ENCODE measurements around the gene RAPGEFL1.
"Not testable (repeated sequence)": the region's sequence is repeated elsewhere in the genome, so short reads cannot be mapped to it uniquely, and the experiment has no call there.

RAPGEFL1 gene, protein sequence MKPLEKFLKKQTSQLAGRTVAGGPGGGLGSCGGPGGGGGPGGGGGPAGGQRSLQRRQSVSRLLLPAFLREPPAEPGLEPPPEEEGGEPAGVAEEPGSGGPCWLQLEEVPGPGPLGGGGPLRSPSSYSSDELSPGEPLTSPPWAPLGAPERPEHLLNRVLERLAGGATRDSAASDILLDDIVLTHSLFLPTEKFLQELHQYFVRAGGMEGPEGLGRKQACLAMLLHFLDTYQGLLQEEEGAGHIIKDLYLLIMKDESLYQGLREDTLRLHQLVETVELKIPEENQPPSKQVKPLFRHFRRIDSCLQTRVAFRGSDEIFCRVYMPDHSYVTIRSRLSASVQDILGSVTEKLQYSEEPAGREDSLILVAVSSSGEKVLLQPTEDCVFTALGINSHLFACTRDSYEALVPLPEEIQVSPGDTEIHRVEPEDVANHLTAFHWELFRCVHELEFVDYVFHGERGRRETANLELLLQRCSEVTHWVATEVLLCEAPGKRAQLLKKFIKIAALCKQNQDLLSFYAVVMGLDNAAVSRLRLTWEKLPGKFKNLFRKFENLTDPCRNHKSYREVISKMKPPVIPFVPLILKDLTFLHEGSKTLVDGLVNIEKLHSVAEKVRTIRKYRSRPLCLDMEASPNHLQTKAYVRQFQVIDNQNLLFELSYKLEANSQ

DNA sequence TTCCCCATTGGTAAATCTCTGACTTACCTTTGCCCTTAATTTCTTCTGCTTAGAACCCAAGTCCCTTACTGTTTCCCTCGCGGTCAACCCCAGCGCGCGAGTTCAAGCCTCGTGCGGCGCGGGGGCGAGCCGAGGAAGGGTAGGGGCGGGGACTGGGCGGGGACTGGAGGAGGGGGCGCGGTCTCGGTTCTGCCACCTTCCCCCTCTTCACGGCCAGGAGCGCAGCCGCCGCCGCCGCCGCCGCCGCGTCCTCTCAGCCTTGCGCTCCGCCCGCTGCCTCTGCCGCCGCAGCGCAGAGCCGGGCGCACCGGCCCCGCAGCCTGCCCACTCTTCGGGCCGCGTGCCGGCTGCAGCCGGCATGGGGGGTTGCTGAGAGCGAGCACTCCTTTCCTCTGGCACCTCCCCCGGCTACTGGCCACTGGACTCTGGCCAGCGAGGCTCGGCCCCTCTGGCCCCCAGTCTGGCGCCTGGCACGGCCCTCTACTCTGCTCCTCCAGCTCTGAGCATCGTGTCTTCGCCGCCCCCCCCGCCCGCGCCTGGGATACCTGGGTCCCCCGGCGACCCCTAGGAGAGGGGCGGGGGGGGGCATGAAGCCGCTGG lies at the start of gene RAPGEFL1:
TSS of gene RAPGEFL1 (plus strand) at position 196 of the 600 bp plus-strand sequence. CDS start at position 588, 392 bp downstream.
- peak; percentile 85 for DNase-seq (ENCODE audit: low read depth in 2 of 2)

DNA sequence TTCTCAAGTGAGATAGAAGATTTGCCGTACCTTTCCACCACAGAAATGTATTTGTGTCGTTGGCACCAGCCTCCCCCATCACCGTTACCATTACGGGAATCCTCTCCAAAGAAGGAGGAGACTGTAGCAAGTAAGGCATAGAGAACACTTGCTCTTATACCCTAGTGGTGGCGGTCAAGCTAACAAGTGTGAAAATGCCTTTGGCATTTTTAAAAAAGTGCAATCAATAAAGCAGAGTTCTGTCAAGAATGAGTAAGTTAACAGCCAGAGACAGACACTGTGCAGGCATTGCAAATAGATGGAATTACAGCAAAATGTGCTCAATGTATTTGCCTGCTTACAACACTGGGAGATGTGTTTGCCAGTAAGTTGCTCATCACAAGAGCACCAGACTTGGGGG lies 47.8 kb upstream of the RAPGEFL1 start:
- DNase-seq (ENCODE audit: low read depth in 2 of 2), result no peak

DNA sequence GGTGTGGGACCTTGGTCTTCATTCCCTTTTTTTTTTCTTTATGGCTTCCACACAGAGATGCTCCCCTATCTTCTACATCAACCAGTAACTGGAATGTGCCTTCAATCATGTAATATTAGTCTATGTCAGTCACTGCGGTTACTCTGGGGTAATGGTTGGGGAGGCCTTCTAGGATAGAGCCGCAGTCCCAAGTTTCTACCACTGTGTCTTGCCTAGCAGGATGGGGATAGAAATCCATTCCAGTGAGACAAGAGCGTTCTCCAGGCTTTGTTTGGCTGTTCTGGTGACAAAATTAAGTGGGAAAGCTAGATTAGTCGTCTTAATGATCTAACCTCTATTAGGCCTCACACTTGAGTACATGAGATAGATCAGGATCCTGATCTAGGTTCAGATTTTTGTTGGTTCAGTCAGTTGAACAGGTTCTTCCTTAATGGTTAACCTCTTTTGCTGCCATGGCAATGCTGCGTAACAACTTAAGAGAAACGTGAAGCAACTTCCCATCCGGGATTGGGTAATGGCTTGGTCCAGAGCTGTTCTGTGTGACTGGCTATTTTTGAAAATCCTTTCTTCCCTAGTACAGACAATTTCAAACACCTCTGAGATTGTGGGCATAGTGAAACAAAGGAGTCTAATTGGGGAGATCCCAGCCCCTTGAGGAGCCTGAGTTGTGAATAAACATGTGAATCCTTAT lies 46.8 kb upstream of the RAPGEFL1 start:
- no peak for DNase-seq (ENCODE audit: low read depth in 2 of 2)

DNA sequence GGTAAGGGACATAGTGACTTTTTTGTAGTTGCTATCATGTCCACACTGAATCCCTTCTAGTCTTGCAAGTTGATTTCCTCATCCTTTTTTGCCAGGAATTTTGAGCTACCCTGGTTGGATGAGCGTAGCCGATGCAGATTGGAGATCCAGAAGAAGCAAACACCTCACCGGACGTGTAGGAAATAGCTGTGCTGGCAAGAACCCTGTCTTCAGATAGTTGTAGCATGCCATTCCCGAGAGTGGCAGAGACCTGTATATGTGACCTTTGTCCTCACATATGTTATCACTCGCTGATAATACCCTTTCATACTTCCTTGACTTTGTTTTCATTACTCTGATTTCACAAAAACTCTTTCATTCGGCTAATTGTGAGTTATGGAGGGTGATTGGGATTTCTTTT lies 43.1 kb upstream of the RAPGEFL1 start:
- no peak for DNase-seq (ENCODE audit: low read depth in 2 of 2)

DNA sequence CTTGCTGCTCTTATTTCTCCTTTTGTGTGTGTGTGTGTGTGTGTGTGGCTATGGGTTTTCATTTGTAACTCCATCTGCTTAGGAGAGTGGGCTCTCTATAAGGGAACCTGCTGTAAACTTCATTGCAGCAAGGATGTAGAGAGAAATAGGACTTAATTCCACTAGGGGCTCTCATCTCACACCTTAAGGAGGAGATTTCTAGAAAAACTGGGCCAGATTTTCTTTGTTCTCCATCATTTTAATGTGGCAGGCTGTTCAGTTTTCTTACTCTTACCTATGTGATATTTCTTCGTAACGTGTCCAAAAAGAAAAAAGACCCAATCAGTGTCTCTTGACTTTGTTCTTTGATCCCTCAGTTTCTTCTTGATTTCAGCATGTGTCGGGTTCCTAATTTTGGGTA lies 41.5 kb upstream of the RAPGEFL1 start:
- DNase-seq (ENCODE audit: low read depth in 2 of 2), result no peak

DNA sequence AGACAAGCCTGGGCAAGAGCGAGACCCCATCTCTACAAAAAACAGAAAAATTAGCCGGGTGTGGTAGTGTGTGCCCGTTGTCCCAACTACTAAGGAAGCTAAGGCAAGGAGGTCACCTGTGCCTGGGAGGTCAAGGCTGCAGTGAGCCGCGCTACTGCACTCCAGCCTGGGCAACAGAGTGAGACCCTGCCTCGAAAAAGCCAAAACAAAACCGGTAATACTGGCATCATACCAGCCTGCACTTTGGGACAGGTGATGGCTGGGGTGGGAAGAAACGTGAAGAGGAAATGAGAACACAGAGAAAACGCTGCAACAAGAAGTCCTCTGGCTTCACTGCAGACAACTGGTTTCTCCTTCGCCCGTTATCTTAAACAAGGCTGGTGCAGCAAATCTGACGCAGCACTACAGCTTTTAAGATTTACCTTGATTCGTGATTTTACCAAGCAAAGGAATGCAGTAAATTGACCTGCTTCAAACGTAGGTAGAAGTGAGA lies 37.7 kb upstream of the RAPGEFL1 start:
- no peak for DNase-seq (ENCODE audit: low read depth in 2 of 2)

DNA sequence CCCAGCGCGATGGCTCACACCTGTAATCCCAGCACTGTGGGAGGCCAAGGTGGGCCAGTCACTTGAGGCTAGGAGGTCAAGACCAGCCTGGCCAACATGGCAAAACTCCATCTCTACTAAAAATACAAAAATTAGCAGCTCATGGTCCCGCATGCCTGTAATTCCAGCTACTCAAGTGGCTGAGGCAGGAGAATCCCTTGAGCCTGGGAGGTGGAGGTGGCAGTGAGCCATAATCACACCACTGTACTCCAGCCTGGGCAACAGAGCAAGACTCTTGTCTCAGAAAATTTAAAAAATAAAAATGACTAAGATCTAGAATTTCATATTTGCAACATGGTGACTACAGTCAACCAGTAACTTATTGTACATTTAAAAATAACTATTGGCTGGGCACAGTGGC lies 34.1 kb upstream of the RAPGEFL1 start:
- not testable (repeated sequence) for DNase-seq (ENCODE audit: low read depth in 2 of 2)

DNA sequence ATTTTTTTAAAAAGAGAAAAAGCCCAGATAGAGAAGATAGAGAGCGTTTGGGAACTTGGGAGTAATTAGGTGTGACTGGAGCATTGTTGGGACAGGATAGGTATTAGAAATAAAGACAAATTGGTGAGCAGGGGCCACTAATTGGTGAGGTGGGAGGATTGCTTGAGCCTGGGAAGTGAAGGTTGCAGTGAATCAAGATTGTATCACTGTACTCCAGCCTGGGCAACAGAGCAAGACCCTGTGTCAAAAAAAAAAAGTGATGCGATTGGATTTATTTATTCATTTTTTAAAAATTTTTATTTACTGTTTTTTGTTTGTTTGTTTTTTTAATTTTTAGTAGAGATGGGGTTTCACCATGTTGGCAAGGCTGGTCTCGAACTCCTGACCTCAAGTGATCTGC lies 31.8 kb upstream of the RAPGEFL1 start:
- DNase-seq (ENCODE audit: low read depth in 2 of 2), result no peak

DNA sequence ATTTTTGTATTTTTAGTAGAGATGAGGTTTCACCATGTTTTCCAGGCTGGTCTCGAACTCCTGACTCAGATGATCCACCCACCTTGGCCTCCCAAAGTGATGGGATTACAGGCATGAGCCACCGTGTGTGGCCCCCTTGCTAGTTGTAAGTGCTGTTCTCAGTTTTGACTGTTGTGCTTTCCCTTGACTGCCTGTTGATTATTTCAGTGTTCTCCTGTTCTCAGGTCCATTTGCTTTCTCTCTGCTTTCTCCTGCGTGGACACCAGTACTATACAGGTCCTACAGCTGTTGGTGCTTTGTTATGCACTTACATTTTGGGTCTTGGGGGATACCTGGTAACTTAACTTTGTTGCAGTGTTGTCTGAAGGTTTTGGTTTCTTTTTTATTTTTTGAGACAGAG lies 28.7 kb upstream of the RAPGEFL1 start:
- DNase-seq (ENCODE audit: low read depth in 2 of 2), result no peak

DNA sequence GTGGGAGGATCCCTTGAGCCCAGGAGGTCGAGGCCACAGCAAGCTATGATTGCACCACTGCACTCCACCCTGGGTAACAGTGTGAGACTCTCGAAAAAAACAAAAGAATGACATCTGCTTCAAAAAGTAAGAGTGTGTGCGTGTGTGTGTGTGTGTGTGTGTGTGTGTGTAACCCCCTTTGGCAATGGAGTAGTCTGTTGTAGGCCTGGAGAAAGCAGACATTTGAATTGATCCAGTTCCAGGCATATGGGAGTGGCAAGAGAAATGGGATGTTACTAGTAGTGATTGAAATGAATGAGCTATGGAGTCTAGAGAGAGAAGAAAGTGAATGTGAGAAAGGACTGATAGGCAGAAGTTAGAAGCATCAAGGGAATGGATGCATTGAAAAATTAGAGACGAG lies 27.0 kb upstream of the RAPGEFL1 start:
- DNase-seq (ENCODE audit: low read depth in 2 of 2), result no peak

DNA sequence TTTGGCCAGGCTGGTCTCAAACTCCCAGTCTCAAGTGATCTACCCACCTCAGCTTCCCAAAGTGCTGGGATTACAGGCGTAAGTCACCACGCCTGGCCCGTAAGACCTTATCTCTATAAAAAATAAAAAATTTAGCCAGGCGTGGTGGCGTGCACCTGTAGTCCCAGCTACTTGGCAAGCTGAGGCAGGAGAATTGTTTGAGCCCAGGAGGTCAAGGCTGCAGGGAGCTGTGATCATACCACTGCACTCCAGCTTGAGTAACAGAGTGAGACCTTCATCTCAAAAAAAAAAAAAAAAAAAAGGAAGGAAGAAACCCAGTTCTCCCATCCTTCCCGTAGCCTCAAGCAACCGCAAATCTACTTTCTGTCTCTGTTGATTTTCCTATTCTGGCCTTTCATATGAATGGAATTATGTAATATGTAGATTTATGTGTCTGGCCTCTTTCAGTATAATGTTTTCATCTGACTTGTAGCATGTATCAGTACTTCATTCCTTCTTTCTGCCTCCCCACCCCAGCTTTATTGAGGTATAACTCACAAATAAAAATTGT lies 25.8 kb upstream of the RAPGEFL1 start:
- no peak for DNase-seq (ENCODE audit: low read depth in 2 of 2)

DNA sequence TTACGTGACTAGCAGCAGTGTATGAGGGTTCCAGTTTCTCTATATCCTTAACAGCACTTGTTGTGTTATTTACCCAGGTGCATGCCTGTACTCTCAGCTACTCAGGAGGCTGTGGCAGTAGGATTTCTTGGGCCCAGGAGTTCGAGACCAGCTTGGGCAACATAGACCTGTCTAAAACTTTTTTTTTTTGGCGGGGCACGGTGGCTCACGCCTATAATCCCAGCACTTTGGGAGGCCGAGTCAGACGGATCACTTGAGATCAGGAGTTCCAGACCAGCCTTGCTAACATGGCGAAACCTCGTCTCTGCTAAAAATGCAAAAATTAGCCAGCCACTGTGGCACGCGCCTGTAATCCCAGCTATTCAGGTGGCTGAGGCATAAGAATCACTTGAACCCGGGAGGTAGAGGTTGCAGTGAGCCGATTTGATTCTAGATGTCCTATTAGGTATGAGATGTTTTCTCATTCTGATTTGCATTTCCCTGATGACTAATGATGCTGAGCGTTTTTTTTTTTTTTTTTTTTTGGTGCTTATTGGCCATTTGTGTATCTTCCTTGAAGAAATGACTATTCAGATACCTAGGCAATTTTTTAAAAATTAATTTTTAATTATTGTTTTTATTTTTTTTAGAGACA lies 23.6 kb upstream of the RAPGEFL1 start:
- no peak for DNase-seq (ENCODE audit: low read depth in 2 of 2)

DNA sequence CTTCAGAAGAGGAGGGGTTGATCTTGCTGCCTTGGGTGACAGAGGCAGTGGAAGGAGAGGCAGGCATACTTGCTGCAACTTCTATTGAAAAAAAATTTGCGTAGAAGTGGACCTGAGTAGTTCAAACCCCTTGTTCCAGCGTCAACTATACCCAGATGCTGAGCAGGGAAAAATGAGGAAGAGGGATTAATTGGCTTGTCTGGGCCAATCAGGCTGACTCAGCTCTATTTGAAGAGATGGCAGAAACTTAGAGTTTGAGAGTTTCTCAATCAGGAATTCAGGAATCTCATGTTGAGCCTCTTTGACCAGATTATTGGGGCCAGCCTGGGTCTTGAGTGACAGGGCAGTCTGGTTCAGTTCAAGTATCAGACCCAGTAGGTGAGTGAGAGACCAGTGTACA lies 19.3 kb upstream of the RAPGEFL1 start:
- DNase-seq (ENCODE audit: low read depth in 2 of 2), result no peak

DNA sequence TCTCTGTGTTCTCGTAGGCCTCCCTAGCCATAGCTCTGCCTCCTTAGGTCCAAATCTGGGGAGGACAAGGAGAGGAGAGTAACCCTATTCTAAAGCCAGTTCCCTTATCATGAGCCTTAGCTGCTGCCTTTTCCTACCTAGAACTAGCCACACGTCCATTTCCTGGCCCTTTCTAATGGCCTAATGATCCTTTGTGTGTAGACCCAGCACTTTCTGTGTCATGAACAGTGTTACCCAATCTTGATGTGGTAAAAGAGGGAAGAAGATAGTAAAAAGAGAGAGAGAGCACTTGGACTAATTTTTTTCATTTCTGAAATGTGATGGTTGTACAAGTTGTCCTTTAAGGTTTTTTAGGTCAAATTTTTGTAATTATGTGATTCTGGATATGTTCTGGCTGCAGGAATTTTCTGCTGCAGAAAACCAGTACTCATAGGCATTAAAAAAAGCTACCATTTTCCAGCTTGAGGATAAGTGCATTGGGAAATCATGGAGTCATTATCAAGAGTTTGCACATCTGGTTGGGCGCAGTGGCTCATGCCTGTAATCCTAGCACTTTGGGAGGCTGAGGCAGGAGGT lies 18.7 kb upstream of the RAPGEFL1 start:
- no peak for DNase-seq (ENCODE audit: low read depth in 2 of 2)

DNA sequence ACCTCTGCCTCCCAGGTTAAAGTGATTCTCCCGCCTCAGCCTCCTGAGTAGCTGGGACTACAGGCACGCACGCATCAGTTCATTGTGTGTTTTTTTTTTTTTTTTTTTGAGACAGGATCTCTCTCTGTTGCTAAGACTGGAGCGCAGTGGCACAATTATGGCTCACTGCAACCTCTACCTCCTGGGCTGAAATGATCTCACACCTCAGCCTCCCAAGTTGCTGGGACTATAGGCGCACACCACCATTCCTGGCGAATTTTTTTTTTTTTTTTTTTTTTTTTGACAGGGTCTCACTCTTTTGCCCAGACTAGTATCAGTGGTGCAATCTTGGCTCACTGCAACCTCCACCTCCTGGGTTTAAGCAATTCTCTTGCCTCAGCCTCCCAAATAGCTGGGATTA lies 17.8 kb upstream of the RAPGEFL1 start:
- DNase-seq (ENCODE audit: low read depth in 2 of 2), result no peak

DNA sequence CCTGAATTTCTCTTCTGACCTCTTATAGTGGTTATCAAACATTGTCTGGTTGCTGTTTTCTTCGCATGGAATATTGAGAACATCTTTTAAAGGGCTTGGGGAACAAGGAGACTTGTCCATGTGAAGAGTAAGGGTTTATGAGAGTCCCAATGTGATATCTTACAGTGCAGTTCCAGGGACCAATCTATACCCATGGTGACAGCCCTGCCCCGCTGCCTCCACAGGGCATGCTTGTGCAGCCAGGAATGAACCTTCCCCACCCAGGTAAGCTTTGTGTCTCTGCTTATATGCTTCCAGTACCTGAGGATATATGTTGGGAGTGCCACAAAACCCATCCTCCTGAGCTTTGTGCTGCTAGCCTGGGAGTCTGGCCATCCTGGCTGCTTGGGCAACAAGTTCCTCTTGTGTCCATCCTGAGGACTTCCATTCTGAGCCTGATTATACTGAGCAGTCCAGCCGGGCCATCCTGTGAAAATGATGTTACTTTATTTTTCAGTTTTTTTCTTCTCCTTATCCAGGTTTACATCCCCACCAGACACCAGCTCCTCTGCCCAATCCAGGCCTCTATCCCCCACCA lies 9.5 kb upstream of the RAPGEFL1 start:
- no peak for DNase-seq (ENCODE audit: low read depth in 2 of 2)

DNA sequence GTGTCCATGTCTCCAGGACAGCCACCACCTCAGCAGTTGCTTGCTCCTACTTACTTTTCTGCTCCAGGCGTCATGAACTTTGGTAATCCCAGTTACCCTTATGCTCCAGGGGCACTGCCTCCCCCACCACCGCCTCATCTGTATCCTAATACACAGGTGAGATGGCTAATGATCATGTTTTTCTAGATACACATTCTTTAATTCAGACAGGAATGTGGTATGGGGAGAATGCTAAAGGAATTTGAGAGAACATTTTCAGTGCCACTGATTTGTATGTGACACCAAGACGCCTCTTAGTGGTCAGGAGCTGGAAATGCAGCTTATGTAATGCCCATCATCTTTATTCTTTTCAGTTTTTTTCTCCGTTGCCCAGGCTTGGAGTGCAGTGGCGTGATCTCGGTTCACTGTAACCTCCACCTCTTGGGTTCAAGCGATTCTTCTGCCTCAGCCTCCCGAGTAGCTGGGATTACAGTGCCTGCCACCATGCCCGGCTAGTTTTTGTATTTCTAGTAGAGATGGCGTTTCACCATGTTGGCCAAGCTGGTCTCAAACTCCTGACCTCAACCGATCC lies 8.9 kb upstream of the RAPGEFL1 start:
- no peak for DNase-seq (ENCODE audit: low read depth in 2 of 2)

DNA sequence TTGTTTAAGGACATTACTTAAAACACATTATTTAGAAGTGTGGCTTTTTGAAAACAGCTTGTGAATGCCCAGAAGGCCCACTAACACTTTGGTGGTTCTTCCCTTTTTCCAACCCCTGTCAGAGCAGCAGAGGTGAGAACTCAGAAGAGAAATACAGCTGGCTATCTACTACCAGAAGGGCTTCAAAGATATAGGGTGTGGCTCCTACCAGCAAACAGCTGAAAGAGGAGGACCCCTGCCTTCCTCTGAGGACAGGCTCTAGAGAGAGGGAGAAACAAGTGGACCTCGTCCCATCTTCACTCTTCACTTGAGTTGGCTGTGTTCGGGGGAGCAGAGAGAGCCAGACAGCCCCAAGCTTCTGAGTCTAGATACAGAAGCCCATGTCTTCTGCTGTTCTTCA lies 6.9 kb upstream of the RAPGEFL1 start:
- no peak for DNase-seq (ENCODE audit: low read depth in 2 of 2)

DNA sequence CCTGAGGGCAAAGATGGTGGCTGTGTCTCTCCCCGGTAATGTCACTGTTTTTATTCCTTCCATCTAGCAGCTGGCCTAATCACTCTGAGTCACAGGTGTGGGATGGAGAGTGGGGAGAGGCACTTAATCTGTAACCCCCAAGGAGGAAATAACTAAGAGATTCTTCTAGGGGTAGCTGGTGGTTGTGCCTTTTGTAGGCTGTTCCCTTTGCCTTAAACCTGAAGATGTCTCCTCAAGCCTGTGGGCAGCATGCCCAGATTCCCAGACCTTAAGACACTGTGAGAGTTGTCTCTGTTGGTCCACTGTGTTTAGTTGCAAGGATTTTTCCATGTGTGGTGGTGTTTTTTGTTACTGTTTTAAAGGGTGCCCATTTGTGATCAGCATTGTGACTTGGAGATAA lies 5.5 kb upstream of the RAPGEFL1 start:
- DNase-seq (ENCODE audit: low read depth in 2 of 2), result no peak

DNA sequence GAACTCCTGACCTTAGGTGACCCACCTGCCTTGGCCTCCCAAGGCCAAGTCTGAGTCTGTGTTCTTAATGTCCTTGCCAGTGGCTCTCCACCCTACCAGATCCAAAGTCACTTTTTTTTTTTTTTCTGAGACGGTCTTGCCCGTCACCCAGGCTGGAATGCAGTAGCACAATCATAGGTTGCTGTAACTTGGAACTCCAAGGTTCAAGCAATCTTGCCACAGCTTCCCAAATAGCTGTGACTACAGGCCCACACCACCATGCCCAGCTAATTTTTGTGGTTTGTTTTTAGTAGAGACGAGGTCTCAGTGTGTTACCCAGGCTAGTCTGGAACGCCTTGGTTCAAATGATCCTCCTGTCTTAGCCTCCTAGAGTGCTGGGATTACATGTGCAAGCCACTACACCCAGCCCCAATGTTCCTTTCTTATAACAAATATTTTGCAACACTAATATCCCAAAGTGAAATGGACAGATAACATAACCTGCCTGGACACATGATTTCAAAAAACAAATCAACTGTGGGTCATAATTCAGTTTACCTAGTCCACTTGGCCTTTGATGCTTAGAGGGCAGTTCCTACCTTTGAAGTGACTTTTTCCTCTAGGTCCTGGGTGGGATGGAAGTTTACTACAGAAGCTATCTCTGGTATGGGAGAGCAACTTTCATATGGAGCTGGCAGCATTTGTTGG lies 4.0 kb upstream of the RAPGEFL1 start:
- DNase-seq (ENCODE audit: low read depth in 2 of 2), result no peak
